ENCODE measurements around the gene CCDC149. TPM values are rescaled to one million over a fixed set of nuclear protein-coding genes. Genes with fewer than 3 reads are reported as not detected.

CCDC149 gene
- total and polyA plus RNA-seq, 9 of the 15 experiments (the other 6 are each of a cell fraction or from before 2014, with no cell fraction given) = 0.04 to 0.18 TPM; not detected in 7

DNA sequence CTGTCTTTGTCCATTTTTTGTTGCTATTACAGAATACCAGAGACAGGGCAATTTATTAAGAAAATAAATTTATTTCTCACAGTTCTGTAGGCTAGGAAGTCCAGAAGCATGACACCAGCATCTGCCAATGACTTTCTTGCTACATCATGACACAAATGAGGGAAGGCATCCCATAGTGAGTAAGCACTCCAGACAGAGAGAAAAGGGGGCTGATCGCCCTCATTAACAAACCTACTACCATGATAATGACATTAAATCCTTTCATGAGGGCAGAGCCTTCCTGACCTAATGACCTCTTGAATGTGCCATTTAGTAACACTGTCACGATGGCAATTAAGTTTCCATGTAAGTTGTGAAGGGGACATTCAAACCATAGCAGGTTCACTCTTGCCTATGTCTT lies 20.1 kb downstream of the CCDC149 start:
- Histone ChIP-seq H3K27ac (ENCODE audit: extremely low read depth, low read depth, low read length) (no peak overlapping the region), H2AFZ (ENCODE audit: low read depth, low read length) (no peak overlapping the region), H3K9ac (ENCODE audit: insufficient read depth in 1 of 2, low read depth in 2 of 2, low read length in 2 of 2) (no peak overlapping the region), H3K4me3 (no peak overlapping the region), H3K79me2 (ENCODE audit: control insufficient read depth, insufficient read depth, low read length) (no peaks in the 10 kb centered on the region), H3K36me3 (ENCODE audit: control insufficient read depth, insufficient read depth, low read length) (no peaks in the 10 kb centered on the region), H3K4me1 (replicated peaks in 1 of 2; ENCODE audit: control insufficient read depth in 2 of 2, insufficient read depth in 2 of 2, low read length in 2 of 2) (no peaks in the 10 kb centered on the region), H3K9me3 (replicated peaks; ENCODE audit: control insufficient read depth, insufficient read depth, low read depth, low read length) (no peaks in the 10 kb centered on the region), H3K4me2 (ENCODE audit: insufficient read depth, low read length) (no peak overlapping the region), H3K27me3 (ENCODE audit: control insufficient read depth in 2 of 2, insufficient read depth in 2 of 2, low read length in 2 of 2) (peaks cover 0 to 12% of the 10 kb centered on the region in 2 experiments; a peak in 3 of 5 replicates), H4K20me1 (replicated peaks; ENCODE audit: control insufficient read depth, insufficient read depth, low read length) (no peaks in the 10 kb centered on the region), H3K9me1 (ENCODE audit: control insufficient read depth, insufficient read depth, low read length) (no peaks in the 10 kb centered on the region)
- in situ Hi-C loops (cut with MboI) = no loop called here
- intact Hi-C loops (cut with micrococcal nuclease) = no loop called here
- ChIA-PET POLR2A (no interaction called here), CTCF (ENCODE audit: low intra/inter-chr PET ratio) (no interaction called here)
- BruUV-seq (replicated peaks) = no TSS peak
- no peak for FAIRE-seq
- no peak for DNase-seq (ENCODE audit: extremely low read depth in 1 of 4, low spot score in 3 of 4)
- ATAC-seq = no peak
- 0% methylated on average over 2 of the region's 2 CpGs for WGBS (ENCODE audit: insufficient coverage, low coverage, missing lambda C conversion rate)
- TF ChIP-seq ZNF436 (CRISPR knock-in tag; IDR thresholded peaks at IDR 0.05) = no peak
- no peak for TF ChIP-seq NR2F6 (CRISPR knock-in tag; IDR thresholded peaks at IDR 0.05)
- no peak for TF ChIP-seq HMGN3 (IDR thresholded peaks at IDR 0.05; ENCODE audit: borderline replicate concordance, extremely low read depth, insufficient read length, low read depth, low read length)
- TF ChIP-seq ZNF124 (CRISPR knock-in tag; IDR thresholded peaks at IDR 0.05) = no peak
- TF ChIP-seq, protein P1, sequence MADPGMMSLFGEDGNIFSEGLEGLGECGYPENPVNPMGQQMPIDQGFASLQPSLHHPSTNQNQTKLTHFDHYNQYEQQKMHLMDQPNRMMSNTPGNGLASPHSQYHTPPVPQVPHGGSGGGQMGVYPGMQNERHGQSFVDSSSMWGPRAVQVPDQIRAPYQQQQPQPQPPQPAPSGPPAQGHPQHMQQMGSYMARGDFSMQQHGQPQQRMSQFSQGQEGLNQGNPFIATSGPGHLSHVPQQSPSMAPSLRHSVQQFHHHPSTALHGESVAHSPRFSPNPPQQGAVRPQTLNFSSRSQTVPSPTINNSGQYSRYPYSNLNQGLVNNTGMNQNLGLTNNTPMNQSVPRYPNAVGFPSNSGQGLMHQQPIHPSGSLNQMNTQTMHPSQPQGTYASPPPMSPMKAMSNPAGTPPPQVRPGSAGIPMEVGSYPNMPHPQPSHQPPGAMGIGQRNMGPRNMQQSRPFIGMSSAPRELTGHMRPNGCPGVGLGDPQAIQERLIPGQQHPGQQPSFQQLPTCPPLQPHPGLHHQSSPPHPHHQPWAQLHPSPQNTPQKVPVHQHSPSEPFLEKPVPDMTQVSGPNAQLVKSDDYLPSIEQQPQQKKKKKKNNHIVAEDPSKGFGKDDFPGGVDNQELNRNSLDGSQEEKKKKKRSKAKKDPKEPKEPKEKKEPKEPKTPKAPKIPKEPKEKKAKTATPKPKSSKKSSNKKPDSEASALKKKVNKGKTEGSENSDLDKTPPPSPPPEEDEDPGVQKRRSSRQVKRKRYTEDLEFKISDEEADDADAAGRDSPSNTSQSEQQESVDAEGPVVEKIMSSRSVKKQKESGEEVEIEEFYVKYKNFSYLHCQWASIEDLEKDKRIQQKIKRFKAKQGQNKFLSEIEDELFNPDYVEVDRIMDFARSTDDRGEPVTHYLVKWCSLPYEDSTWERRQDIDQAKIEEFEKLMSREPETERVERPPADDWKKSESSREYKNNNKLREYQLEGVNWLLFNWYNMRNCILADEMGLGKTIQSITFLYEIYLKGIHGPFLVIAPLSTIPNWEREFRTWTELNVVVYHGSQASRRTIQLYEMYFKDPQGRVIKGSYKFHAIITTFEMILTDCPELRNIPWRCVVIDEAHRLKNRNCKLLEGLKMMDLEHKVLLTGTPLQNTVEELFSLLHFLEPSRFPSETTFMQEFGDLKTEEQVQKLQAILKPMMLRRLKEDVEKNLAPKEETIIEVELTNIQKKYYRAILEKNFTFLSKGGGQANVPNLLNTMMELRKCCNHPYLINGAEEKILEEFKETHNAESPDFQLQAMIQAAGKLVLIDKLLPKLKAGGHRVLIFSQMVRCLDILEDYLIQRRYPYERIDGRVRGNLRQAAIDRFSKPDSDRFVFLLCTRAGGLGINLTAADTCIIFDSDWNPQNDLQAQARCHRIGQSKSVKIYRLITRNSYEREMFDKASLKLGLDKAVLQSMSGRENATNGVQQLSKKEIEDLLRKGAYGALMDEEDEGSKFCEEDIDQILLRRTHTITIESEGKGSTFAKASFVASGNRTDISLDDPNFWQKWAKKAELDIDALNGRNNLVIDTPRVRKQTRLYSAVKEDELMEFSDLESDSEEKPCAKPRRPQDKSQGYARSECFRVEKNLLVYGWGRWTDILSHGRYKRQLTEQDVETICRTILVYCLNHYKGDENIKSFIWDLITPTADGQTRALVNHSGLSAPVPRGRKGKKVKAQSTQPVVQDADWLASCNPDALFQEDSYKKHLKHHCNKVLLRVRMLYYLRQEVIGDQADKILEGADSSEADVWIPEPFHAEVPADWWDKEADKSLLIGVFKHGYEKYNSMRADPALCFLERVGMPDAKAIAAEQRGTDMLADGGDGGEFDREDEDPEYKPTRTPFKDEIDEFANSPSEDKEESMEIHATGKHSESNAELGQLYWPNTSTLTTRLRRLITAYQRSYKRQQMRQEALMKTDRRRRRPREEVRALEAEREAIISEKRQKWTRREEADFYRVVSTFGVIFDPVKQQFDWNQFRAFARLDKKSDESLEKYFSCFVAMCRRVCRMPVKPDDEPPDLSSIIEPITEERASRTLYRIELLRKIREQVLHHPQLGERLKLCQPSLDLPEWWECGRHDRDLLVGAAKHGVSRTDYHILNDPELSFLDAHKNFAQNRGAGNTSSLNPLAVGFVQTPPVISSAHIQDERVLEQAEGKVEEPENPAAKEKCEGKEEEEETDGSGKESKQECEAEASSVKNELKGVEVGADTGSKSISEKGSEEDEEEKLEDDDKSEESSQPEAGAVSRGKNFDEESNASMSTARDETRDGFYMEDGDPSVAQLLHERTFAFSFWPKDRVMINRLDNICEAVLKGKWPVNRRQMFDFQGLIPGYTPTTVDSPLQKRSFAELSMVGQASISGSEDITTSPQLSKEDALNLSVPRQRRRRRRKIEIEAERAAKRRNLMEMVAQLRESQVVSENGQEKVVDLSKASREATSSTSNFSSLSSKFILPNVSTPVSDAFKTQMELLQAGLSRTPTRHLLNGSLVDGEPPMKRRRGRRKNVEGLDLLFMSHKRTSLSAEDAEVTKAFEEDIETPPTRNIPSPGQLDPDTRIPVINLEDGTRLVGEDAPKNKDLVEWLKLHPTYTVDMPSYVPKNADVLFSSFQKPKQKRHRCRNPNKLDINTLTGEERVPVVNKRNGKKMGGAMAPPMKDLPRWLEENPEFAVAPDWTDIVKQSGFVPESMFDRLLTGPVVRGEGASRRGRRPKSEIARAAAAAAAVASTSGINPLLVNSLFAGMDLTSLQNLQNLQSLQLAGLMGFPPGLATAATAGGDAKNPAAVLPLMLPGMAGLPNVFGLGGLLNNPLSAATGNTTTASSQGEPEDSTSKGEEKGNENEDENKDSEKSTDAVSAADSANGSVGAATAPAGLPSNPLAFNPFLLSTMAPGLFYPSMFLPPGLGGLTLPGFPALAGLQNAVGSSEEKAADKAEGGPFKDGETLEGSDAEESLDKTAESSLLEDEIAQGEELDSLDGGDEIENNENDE (IDR thresholded peaks at IDR 0.05; ENCODE audit: low read depth, low read length) = no peak
